ENCODE measurements around the gene UBA3.

The UBA3 gene

DNA sequence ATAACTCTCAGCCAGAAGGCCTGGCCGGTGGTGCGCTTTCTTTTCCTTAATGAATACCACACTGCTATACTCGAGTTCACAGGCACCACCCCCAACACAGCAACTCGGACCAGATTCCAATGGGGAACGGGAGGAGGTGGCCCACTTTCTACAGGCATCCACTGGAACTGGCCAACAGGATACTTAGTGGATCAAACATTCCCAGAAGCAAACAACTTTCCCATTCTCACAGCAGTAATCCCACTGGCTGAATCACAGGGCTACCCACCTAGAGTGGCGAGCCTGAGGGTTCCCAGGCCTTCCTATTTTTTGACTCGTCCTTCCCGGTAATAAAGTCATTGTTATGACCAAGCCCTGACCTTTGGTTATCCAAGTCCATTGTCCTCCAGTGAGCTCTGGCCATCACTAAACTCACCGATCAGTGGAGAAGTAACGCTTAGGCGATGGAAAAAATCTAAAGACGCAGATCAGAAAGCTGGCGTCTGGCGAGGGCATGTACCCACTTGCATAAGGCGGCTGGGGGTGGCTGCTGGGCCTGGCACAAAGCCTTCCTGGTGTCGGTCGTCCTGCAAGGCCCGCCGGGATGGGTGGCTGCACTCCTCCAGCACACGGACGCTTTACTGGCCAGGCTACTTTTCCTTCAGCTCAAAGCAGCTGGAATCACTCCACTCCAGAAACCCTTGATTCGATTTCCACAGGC lies 67.9 kb downstream of the UBA3 start:
- H3K9me3 ChIP-seq (ENCODE audit: control insufficient read depth in 2 of 2, low read length in 2 of 2): no peaks in the 10 kb centered on the region
- no peaks in the 10 kb centered on the region for H3K27me3 ChIP-seq (ENCODE audit: control insufficient read depth in 1 of 2, insufficient read depth in 2 of 2, low read length in 2 of 2)
- H3K4me3 ChIP-seq (ENCODE audit: low read length in 2 of 2): peak overlapping the region; percentile 81 to 90
- peaks cover 27% of the 10 kb centered on the region for H3K4me1 ChIP-seq (ENCODE audit: control insufficient read depth, insufficient read depth, low read length)
- peak overlapping the region; percentile 96 for H3K27ac ChIP-seq (ENCODE audit: low read length)
- H3K36me3 ChIP-seq (ENCODE audit: control insufficient read depth in 2 of 2, insufficient read depth in 2 of 2, low read length in 2 of 2): peaks cover 9 to 10% of the 10 kb centered on the region in 2 donors
- H3K9ac ChIP-seq (ENCODE audit: low read length in 2 of 2): peak overlapping the region; percentile 88 to 94

DNA sequence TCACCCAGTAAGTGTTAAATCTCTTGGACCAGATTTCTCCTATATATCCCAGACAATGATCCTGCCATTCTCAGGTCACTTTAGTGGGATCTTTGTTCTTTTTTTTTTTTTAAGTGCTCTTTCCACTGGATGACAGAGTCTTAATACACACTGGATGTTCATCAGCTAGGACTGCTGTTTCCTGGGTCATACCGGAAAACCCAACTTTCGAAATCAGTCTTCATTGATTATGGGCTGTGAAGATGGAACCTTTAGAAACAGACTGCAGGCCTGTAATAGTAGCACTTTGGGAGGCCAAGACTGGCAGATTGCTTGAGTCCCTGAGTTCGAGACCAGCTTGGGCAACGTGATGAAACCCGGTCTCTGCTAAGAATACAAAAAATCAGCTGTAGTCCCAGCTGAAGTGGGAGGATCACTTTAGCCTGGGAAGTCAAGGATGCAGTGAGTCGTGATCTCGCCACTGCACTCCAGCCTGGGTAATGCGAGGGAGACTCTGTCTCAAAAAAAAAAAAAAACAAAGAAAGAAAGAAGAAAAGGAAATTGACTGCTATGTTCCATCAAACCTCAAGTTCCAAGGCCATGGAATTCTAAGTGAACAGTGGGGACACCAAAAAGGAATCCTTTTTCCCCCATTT lies 69.0 kb downstream of the UBA3 start:
- no peak overlapping the region for H3K4me3 ChIP-seq (ENCODE audit: low read length in 2 of 2)
- H3K9ac ChIP-seq (ENCODE audit: low read length in 2 of 2): peak overlapping the region in 1 of 2 donors; percentile 88
- H3K9me3 ChIP-seq (ENCODE audit: control insufficient read depth in 2 of 2, low read length in 2 of 2): no peaks in the 10 kb centered on the region
- peak overlapping the region; percentile 11 for H3K27ac ChIP-seq (ENCODE audit: low read length)
- H3K36me3 ChIP-seq (ENCODE audit: control insufficient read depth in 2 of 2, insufficient read depth in 2 of 2, low read length in 2 of 2): peaks cover 9 to 14% of the 10 kb centered on the region in 2 donors
- H3K27me3 ChIP-seq (ENCODE audit: control insufficient read depth in 1 of 2, insufficient read depth in 2 of 2, low read length in 2 of 2): no peaks in the 10 kb centered on the region
- peaks cover 27% of the 10 kb centered on the region for H3K4me1 ChIP-seq (ENCODE audit: control insufficient read depth, insufficient read depth, low read length)

DNA sequence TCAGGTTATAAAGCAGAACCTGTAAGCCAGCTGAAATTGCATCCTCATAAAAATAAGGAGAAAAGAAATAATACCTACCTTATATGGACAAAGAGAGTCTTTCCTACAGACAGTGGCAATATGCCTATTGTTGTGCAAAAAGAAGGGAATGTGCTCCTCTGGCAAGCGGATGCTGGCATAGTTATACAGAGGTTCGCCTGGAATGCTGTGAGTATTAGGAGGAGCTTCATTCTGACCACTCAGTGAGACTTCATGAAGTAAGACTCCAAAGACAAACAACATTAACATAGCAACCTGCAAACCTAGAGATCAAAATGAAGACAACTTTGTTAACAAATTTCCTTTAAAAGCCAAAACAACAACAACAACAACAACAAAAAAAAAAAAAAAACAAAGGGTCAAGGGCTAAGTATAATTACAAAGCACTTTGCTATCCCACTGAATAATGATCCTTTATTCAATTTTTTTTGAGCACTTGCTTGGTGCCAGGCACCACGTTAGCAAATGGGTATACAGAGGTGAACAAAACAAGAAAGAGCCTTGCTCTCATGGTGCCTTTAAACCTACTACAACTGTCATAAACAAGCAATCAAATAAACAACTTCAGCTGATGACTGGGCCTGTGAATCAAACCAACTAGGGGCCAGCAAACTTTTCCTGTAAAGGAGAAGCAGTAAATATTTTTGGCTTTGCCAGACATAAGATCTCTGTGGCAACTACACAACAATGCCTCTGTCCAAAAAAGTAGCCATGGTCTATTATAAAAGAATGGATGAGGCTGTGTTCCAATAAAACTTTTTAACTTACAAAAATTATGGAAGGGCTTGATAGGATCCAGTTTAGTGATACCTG lies 70.4 kb downstream of the UBA3 start:
- Histone ChIP-seq H3K9me3 (ENCODE audit: control insufficient read depth in 2 of 2, low read length in 2 of 2) (no peaks in the 10 kb centered on the region), H3K27ac (ENCODE audit: low read length) (peak overlapping the region; percentile 32), H3K4me1 (ENCODE audit: control insufficient read depth, insufficient read depth, low read length) (peaks cover 27% of the 10 kb centered on the region), H3K4me3 (ENCODE audit: low read length in 2 of 2) (no peak overlapping the region), H3K36me3 (ENCODE audit: control insufficient read depth in 2 of 2, insufficient read depth in 2 of 2, low read length in 2 of 2) (peaks cover 11 to 25% of the 10 kb centered on the region in 2 donors), H3K27me3 (ENCODE audit: control insufficient read depth in 1 of 2, insufficient read depth in 2 of 2, low read length in 2 of 2) (no peaks in the 10 kb centered on the region), H3K9ac (ENCODE audit: low read length in 2 of 2) (peak overlapping the region in 1 of 2 donors; percentile 0)

DNA sequence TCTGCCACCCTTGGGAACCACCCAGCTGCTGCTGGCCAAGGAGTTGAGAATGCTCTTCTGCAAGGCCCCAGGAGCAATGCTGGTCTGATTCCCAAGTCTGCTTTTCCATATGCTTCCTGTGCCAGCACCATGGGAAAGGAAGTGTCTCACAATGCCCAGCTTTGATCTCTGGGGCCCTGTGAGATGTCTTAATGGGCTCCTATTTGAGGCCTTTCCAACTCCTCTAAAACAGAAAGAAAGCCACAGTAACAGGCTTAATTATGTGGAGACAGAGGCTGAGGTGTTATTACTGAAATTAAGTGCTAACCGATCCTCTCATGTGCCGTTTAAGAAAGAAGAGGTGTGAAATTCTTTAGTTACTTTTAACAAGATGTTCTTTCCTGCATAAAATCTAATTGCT lies 71.2 kb downstream of the UBA3 start:
- Histone ChIP-seq H3K4me3 (ENCODE audit: low read length in 2 of 2) (peak overlapping the region in 1 of 2 donors; percentile 35), H3K27me3 (ENCODE audit: control insufficient read depth in 1 of 2, insufficient read depth in 2 of 2, low read length in 2 of 2) (no peaks in the 10 kb centered on the region), H3K9me3 (ENCODE audit: control insufficient read depth in 2 of 2, low read length in 2 of 2) (no peaks in the 10 kb centered on the region), H3K4me1 (ENCODE audit: control insufficient read depth, insufficient read depth, low read length) (peaks cover 26% of the 10 kb centered on the region), H3K9ac (ENCODE audit: low read length in 2 of 2) (peak overlapping the region in 1 of 2 donors; percentile 1), H3K27ac (ENCODE audit: low read length) (peak overlapping the region; percentile 25), H3K36me3 (ENCODE audit: control insufficient read depth in 2 of 2, insufficient read depth in 2 of 2, low read length in 2 of 2) (peaks cover 13 to 28% of the 10 kb centered on the region in 2 donors)

DNA sequence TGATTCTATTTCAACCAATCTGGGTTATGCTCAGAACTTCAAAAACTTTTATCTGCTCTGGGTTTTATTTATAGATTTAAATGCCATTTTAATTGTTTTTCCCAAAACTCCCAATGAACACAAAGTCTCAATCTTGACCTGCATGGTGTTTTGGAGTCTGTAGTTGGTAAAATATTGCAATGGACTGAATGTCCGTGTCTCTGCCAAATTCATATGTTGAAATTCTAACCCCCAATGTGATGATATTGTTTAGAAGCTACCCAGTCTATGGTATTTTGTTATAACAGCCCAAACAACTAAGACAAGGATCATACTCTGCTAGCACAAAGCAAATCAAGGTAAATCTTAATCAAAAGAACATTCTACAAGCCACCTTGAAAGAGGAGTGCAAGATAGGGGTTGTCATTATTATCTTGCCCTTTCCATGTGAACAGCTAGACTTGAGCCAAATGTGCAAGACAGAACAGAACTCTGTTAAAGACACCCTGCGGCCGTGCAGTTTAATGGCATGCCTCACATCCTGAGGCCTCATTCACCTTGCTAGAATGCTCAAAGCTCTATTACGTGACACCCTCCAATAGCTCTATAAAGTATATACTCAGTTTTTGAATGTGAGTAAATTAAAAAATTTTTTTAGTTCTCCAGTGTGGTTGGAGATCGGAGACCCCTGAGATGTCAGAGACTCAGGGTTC lies 74.2 kb downstream of the UBA3 start:
- Histone ChIP-seq H3K27me3 (ENCODE audit: control insufficient read depth in 1 of 2, insufficient read depth in 2 of 2, low read length in 2 of 2) (no peaks in the 10 kb centered on the region), H3K9ac (ENCODE audit: low read length in 2 of 2) (no peak overlapping the region), H3K27ac (ENCODE audit: low read length) (no peak overlapping the region), H3K4me1 (ENCODE audit: control insufficient read depth, insufficient read depth, low read length) (peaks cover 15% of the 10 kb centered on the region), H3K9me3 (ENCODE audit: control insufficient read depth in 2 of 2, low read length in 2 of 2) (no peaks in the 10 kb centered on the region), H3K4me3 (ENCODE audit: low read length in 2 of 2) (no peak overlapping the region), H3K36me3 (ENCODE audit: control insufficient read depth in 2 of 2, insufficient read depth in 2 of 2, low read length in 2 of 2) (peaks cover 30 to 40% of the 10 kb centered on the region in 2 donors)

DNA sequence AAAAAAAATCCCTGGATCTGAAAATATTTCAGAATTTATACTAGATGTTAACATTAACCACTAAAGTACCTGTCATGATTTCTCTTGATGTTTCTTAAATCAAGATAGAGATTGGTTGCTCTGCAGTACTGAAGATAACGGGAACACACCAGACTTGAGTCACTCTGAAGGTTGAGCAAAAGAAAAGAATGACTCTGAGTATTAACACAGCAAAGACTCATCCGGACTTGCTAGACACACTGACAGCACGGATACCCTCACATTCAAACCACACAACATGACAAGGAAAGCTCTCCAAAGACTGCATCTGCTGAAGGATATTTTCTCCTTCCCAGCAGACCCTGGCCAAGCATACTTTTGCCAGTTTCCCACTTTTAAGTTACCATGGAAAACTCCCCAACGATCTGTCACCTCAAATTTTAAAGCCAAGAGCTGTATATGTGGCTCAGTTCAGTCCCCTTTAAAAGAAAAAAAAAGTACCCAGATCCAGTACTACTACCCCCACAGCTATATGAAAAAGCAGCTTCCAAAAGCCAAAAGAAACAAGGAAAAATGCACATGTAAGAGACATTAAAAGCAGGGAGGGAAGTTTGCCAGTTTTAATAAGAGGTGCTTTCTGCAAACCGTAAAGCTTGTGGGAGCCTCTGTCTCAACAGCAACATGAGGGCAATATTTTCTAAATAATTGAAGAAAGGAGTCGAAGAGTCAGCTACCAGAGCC lies 74.9 kb downstream of the UBA3 start:
- peaks cover 10% of the 10 kb centered on the region for H3K4me1 ChIP-seq (ENCODE audit: control insufficient read depth, insufficient read depth, low read length)
- H3K27ac ChIP-seq (ENCODE audit: low read length): no peak overlapping the region
- no peaks in the 10 kb centered on the region for H3K9me3 ChIP-seq (ENCODE audit: control insufficient read depth in 2 of 2, low read length in 2 of 2)
- H3K9ac ChIP-seq (ENCODE audit: low read length in 2 of 2): no peak overlapping the region
- H3K36me3 ChIP-seq (ENCODE audit: control insufficient read depth in 2 of 2, insufficient read depth in 2 of 2, low read length in 2 of 2): peaks cover 30 to 40% of the 10 kb centered on the region in 2 donors
- H3K4me3 ChIP-seq (ENCODE audit: low read length in 2 of 2): no peak overlapping the region
- H3K27me3 ChIP-seq (ENCODE audit: control insufficient read depth in 1 of 2, insufficient read depth in 2 of 2, low read length in 2 of 2): no peaks in the 10 kb centered on the region
